HFF-Myc (cell line): ENCODE measurements around the gene CDC6.

Source experiments
- DNase-seq: peaks from one replicate; pipeline ENCODE4 v3.0.0-alpha.2; 2011; ENCODE audit warnings: low read depth; ENCODE audit errors: extremely low read depth
- H3K4me3 ChIP-seq: replicated peaks from 2 replicates; pipeline ENCODE4 v1.5.1; 2011; ENCODE audit warnings: low read depth, mild to moderate bottlenecking, control low read depth, low read length
- CTCF ChIP-seq: IDR thresholded peaks from 2 replicates; pipeline ENCODE4 v1.5.1; 2012; ENCODE audit warnings: mild to moderate bottlenecking, low read depth, low read length, control low read depth; ENCODE audit errors: missing control alignments

The CDC6 gene

DNA sequence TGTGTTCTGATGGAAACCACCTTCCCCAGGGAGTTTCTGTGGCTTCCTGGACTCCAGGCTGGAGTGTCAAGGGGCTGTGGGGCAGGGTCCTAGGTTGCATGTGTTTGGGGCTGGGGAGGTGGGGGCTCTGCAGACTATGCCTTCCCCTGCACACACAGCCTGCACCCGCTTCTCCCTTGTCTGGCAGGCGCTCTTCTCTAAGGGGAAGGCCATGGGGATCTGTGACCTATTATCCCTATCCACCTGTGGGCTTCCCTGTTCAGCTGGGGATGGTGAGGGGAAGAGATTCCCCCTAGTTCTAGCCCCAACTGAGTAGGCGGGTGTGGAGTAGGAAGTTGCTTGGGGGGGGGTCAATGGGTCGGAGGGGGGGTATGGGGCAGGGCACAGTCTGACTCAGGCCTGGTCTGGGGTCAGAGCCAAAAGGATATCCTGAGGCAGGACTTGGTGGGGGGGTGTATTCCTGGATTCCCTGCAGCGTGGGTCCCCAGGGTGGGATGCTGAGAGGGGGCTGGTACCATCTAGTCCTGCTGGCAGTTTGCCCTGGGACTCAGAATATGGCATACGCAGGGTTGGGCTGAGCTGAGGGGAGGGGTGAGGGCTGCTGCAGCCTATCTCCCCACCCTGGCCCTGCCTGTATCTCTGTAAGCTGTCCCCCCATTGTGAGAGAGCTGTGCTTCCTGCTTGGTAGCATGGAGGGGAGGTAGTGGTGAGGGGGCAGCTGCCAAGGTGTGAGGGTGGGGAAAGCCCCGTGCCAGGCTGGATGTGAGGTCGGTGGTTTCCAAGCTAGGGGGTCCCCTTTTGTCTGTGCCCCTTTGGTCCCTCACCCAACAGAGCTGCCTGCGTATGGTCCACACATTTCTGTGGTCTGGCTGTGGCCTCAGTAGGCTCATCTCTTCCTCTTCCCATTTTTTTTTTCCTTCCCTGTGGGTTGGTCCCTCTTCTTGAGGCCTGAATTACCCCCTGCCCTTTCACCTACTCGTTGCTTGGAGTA lies 36.0 kb downstream of the CDC6 start:
- DNase-seq, result no peak
- TF ChIP-seq CTCF, result no peak

DNA sequence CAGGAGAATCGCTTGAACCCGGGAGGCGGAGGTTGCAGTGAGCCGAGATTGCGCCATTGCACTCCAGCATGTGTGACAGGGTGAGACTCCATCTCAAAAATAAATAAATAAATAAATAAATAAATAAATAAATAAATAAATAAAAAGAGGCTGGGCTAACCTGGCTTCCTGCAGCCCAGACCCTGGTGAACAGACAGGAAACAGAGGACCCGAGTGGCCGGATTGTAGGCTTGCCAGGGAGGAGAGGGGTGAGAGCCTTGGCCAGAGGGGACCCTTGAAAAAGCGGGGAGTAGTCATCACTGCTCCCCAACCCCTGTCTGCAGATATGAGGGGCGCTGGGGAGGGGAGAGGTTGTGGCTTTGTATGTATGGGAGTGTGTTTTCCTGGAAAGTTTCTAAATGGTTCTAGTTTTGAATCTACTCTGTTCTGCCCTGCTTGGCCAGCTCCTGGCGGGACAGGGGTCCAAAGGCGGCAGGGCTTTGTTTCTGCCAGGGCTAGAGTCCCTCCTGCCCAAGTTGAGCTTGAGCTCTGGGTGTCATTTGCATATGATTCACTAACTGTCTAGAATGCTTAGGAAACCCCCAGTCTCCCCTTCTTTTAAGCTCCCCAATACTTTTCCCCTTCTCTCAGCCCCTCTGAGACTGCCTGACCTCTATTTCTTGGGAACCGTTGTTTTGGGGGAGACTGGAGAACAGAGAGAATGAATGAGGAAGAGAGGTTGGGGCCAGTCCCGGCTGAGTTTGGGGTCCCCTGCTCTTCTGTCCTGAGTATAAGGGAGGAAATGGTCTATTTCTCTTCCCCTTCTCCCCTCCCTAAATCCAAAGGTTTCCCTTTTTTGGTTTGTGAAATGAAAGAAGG lies 37.7 kb downstream of the CDC6 start:
- no peak overlapping the region for H3K4me3 ChIP-seq
- DNase-seq, result no peak
- no peak for TF ChIP-seq CTCF

More for the DNA sequence above, 36.0 kb downstream of the CDC6 start:
- H3K4me3 ChIP-seq, result peak overlapping the region; percentile 13; the same call in 1 of the 2 replicates

DNA sequence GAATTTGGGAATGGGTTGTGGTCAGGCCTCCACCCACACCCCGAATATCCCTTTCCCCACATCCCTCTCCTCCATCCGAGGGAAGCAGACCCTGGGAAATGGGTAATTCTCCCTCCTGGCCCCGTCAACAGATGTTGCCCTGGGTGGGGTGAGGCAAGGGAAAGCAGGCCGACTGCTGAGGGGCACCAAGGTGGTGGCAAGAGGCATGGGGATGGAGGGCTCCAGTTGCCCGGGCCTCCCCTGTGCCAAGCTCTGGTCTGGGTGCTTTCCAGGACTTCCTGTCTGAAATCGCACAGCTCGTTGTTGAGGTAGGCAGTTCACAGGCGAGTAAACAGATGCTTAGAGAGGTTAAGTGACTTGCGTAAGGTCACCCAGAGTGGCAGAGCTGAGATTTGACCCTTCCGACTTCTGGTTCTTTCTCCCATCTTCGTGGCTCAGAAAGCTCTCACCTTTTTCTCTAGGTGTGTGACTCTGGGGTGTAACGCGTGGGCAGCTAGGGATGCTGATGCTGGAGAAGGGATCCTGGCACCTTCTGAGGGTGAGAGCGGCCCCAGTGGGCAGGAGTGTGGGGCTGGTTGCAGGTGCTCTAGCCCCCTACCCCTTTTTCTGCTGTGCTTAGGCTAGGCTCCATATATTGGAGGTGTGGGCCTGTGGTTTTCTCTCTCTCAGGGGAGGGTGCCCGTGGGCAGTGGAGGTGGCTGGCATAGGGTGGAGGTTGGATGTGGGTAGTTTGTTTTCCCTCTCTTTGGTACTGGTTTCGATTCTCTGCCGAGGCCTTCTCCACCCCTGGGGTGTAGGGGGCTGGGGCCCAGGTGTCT lies 38.5 kb downstream of the CDC6 start:
- no peak overlapping the region for H3K4me3 ChIP-seq
- no peak for DNase-seq
- no peak for TF ChIP-seq CTCF

- TF ChIP-seq CTCF, result no peak
- no peak overlapping the region for H3K4me3 ChIP-seq
- no peak for DNase-seq
Observed at GRCh38 chr17:40326832-40327199, 39.1 kb downstream of the CDC6 start.

- no peak for TF ChIP-seq CTCF
- no peak for DNase-seq
- H3K4me3 ChIP-seq, result no peak overlapping the region
Observed at GRCh38 chr17:40327244-40327729, 39.6 kb downstream of the CDC6 start.
